H9 (cell line): ENCODE results near the gene AJAP1. TPM values are rescaled to one million over a fixed set of nuclear protein-coding genes. Genes with fewer than 3 reads are reported as not detected.

ENCODE experiments used
- DNase-seq: peaks from one replicate; pipeline ENCODE4 v3.0.0-alpha.2; 2017
- H2AFZ ChIP-seq: one replicate; pipeline ENCODE4 v1.6.1; 2013; ENCODE audit warnings: mild to moderate bottlenecking, low read length, control low read depth, moderate library complexity
- H2AK5ac ChIP-seq: 2 replicates; pipeline ENCODE4 v1.6.1; 2013; ENCODE audit warnings: low read length, control low read depth, mixed read lengths; ENCODE audit not compliant: insufficient read length
- H2BK120ac ChIP-seq: one replicate; pipeline ENCODE4 v1.6.1; 2013; ENCODE audit warnings: low read depth, mild to moderate bottlenecking, low read length, control low read depth, inconsistent platforms; ENCODE audit not compliant: poor library complexity, severe bottlenecking
- H2BK12ac ChIP-seq: 2 replicates; pipeline ENCODE4 v1.6.1; 2013; ENCODE audit warnings: low read length, control low read depth, mixed read lengths, low read depth; ENCODE audit not compliant: insufficient read length
- H2BK15ac ChIP-seq: 2 replicates; pipeline ENCODE4 v1.6.1; 2013; ENCODE audit warnings: low read depth, low read length, control low read depth
- H2BK20ac ChIP-seq: one replicate; pipeline ENCODE4 v1.6.1; 2013; ENCODE audit warnings: low read depth, mild to moderate bottlenecking, low read length, control low read depth, inconsistent platforms; ENCODE audit not compliant: poor library complexity, severe bottlenecking
- H2BK5ac ChIP-seq: 2 replicates; pipeline ENCODE4 v1.6.1; 2013; ENCODE audit warnings: low read length, control low read depth, mixed read lengths; ENCODE audit not compliant: insufficient read length
- H3K14ac ChIP-seq: 2 replicates; pipeline ENCODE4 v1.6.1; 2013; ENCODE audit warnings: low read length, control low read depth; ENCODE audit not compliant: insufficient read depth
- H3K18ac ChIP-seq: 2 replicates; pipeline ENCODE4 v1.6.1; 2013; ENCODE audit warnings: low read depth, mild to moderate bottlenecking, mixed read lengths, low read length, control low read depth; ENCODE audit not compliant: insufficient read length
- H3K23ac ChIP-seq: 2 replicates; pipeline ENCODE4 v1.6.1; 2013; ENCODE audit warnings: low read length, control low read depth, mixed read lengths, low read depth; ENCODE audit not compliant: insufficient read length
- H3K23me2 ChIP-seq: 2 replicates; pipeline ENCODE4 v1.6.1; 2013; ENCODE audit warnings: low read depth, mild to moderate bottlenecking, mixed read lengths, low read length, control low read depth; ENCODE audit not compliant: insufficient read length, poor library complexity, severe bottlenecking
- H3K27ac ChIP-seq: 2 replicates; pipeline ENCODE4 v1.5.1; 2013; ENCODE audit warnings: low read length, control low read depth, mixed read lengths, low read depth; ENCODE audit not compliant: insufficient read length
- H3K27me3 ChIP-seq: 2 replicates; pipeline ENCODE4 v1.6.1; 2013; ENCODE audit warnings: low read length, control low read depth, inconsistent platforms; ENCODE audit not compliant: insufficient read depth
- H3K4ac ChIP-seq: 2 replicates; pipeline ENCODE4 v1.6.1; 2013; ENCODE audit warnings: low read depth, mild to moderate bottlenecking, control low read depth, inconsistent platforms, low read length, moderate library complexity
- H3K4me1 ChIP-seq: 2 replicates; pipeline ENCODE4 v1.6.1; 2013; ENCODE audit warnings: low read length, control low read depth, inconsistent platforms; ENCODE audit not compliant: insufficient read depth
- H3K4me2 ChIP-seq: 2 replicates; pipeline ENCODE4 v1.6.1; 2013; ENCODE audit warnings: low read length, control low read depth, mixed read lengths; ENCODE audit not compliant: insufficient read length, insufficient read depth
- H3K56ac ChIP-seq: 2 replicates; pipeline ENCODE4 v1.6.1; 2013; ENCODE audit warnings: low read depth, mild to moderate bottlenecking, mixed read lengths, low read length, control low read depth; ENCODE audit not compliant: insufficient read length
- H3K79me1 ChIP-seq: 2 replicates; pipeline ENCODE4 v1.6.1; 2013; ENCODE audit warnings: low read depth, mild to moderate bottlenecking, moderate library complexity, low read length, control low read depth, inconsistent platforms; ENCODE audit not compliant: insufficient read depth, poor library complexity, severe bottlenecking
- H3K79me2 ChIP-seq: 2 replicates; pipeline ENCODE4 v1.6.1; 2013; ENCODE audit warnings: low read length, control low read depth, inconsistent platforms; ENCODE audit not compliant: insufficient read depth
- H3K9ac ChIP-seq: 2 replicates; pipeline ENCODE4 v1.6.1; 2013; ENCODE audit warnings: low read length, control low read depth, mixed read lengths; ENCODE audit not compliant: insufficient read length; ENCODE audit errors: extremely low read depth
- H3K9me3 ChIP-seq: one replicate; pipeline ENCODE4 v1.6.1; 2013; ENCODE audit warnings: low read depth, low read length, inconsistent platforms; ENCODE audit not compliant: control insufficient read depth
- H3T11ph ChIP-seq: one replicate; pipeline ENCODE4 v1.6.1; 2013; ENCODE audit warnings: mild to moderate bottlenecking, low read length, control low read depth, inconsistent platforms
- H4K20me1 ChIP-seq: one replicate; pipeline ENCODE4 v1.6.1; 2013; ENCODE audit not compliant: control insufficient read depth, insufficient read length, insufficient read depth
- H4K5ac ChIP-seq: 2 replicates; pipeline ENCODE4 v1.6.1; 2013; ENCODE audit warnings: low read depth, mild to moderate bottlenecking, mixed read lengths, low read length, control low read depth; ENCODE audit not compliant: insufficient read length
- H4K8ac ChIP-seq: replicated peaks from 2 replicates; pipeline ENCODE4 v1.6.1; 2013; ENCODE audit warnings: low read length, control low read depth, mixed read lengths, low read depth; ENCODE audit not compliant: insufficient read length
- H4K91ac ChIP-seq: 2 replicates; pipeline ENCODE4 v1.6.1; 2013; ENCODE audit warnings: low read depth, mild to moderate bottlenecking, moderate library complexity, mixed read lengths, low read length, control low read depth; ENCODE audit not compliant: insufficient read length
- H3K27ac Mint-ChIP-seq, 3 experiments: 2 replicates in 2 of 3; 3 replicates in 1 of 3; pipeline ENCODE4 v1.8.0; 2020 to 2021; ENCODE audit warnings: mixed read lengths in 3 of 3, mild to moderate bottlenecking in 1 of 3, moderate library complexity in 1 of 3
- H3K27me3 Mint-ChIP-seq: 2 replicates; pipeline ENCODE4 v1.8.0; 2021; ENCODE audit warnings: low read depth, mild to moderate bottlenecking, moderate library complexity, mixed read lengths
- H3K36me3 Mint-ChIP-seq, 3 experiments: 2 replicates in 2 of 3; 3 replicates in 1 of 3; pipeline ENCODE4 v1.8.0; 2020 to 2021; ENCODE audit warnings: low read depth in 3 of 3, mixed read lengths in 3 of 3; ENCODE audit not compliant: insufficient read depth in 1 of 3
- H3K4me1 Mint-ChIP-seq, 2 experiments: 2 replicates each; pipeline ENCODE4 v1.8.0; 2020; ENCODE audit warnings: mixed read lengths in 2 of 2
- H3K4me3 Mint-ChIP-seq, 2 experiments: 2 replicates in 1 of 2; 3 replicates in 1 of 2; pipeline ENCODE4 v1.8.0; 2020 to 2021; ENCODE audit warnings: mild to moderate bottlenecking in 2 of 2, mixed read lengths in 2 of 2, moderate library complexity in 1 of 2
- H3K9me3 Mint-ChIP-seq, 2 experiments: 2 replicates in 1 of 2; 3 replicates in 1 of 2; pipeline ENCODE4 v1.8.0; 2020; ENCODE audit warnings: mild to moderate bottlenecking in 2 of 2, mixed read lengths in 2 of 2, moderate library complexity in 1 of 2
- WGBS: extraction: QIAGEN DNeasy Blood & Tissue Kit; methylation state at CpG from one replicate; pipeline ENCODE4 v1.1.7; 2013; ENCODE audit warnings: missing lambda C conversion rate, low lambda C conversion rate, mixed read lengths; ENCODE audit not compliant: insufficient read length; ENCODE audit errors: extremely low coverage; 5-methylcytosine and 5-hydroxymethylcytosine counted together
- total RNA-seq: library from RNA; stranded (reverse); gene quantifications from 2 replicates; pipeline ENCODE4 v1.2.1, GENCODE V29; 2021
- TF ChIP-seq, protein P1 (sequence below): fragments of 200-600 bp; sonication (generic); conservative IDR thresholded peaks from 3 replicates; pipeline ENCODE4 v1.8.0; 2021; ENCODE audit warnings: antibody characterized with exemption, mild to moderate bottlenecking

The AJAP1 gene
- total RNA-seq, 1 experiment from 2014 or later, result 8.6 TPM

DNA sequence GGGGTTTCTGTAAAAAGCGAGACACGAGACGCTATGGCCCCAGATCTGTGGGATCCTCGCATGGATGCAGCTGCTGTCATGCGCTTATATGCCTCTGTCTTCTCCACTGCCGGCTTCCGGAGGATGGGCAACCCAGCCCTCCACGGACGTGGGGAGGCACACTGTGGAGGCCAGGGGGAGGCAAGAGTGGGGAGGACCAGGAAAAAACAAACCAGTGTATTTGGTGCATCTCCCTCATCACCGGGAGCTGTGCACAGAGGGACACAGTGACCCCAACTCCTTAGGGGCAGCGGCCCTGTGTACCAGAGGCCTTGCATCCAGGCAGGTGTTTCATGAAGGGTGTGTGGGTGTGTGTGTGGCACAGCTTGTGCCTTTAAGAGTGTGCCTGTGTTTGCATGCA lies 95.0 kb downstream of the AJAP1 start:
- H3K4ac ChIP-seq, result no peak overlapping the region
- peaks cover 12 to 20% (median 16%) of the 10 kb centered on the region in 3 experiments for H3K36me3 Mint-ChIP-seq
- no peak overlapping the region for H2BK120ac ChIP-seq
- H3K56ac ChIP-seq, result no peak overlapping the region
- H3K27me3 Mint-ChIP-seq, result peaks cover 46% of the 10 kb centered on the region
- H3K4me3 Mint-ChIP-seq, result no peak overlapping the region
- no peak overlapping the region for H2BK12ac ChIP-seq
- H3K4me1 ChIP-seq, result no peaks in the 10 kb centered on the region; the same call in 1 of the 2 replicates
- H2AFZ ChIP-seq, result no peak overlapping the region
- no peak overlapping the region; the same call in 1 of the 2 replicates for H3K14ac ChIP-seq
- no peak overlapping the region for H3K18ac ChIP-seq
- TF ChIP-seq, protein P1, sequence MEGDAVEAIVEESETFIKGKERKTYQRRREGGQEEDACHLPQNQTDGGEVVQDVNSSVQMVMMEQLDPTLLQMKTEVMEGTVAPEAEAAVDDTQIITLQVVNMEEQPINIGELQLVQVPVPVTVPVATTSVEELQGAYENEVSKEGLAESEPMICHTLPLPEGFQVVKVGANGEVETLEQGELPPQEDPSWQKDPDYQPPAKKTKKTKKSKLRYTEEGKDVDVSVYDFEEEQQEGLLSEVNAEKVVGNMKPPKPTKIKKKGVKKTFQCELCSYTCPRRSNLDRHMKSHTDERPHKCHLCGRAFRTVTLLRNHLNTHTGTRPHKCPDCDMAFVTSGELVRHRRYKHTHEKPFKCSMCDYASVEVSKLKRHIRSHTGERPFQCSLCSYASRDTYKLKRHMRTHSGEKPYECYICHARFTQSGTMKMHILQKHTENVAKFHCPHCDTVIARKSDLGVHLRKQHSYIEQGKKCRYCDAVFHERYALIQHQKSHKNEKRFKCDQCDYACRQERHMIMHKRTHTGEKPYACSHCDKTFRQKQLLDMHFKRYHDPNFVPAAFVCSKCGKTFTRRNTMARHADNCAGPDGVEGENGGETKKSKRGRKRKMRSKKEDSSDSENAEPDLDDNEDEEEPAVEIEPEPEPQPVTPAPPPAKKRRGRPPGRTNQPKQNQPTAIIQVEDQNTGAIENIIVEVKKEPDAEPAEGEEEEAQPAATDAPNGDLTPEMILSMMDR, result no peak
- no peak overlapping the region for H4K8ac ChIP-seq
- H4K91ac ChIP-seq, result no peak overlapping the region
- no peak overlapping the region for H2BK15ac ChIP-seq
- H3K23ac ChIP-seq, result no peak overlapping the region
- H3K4me2 ChIP-seq, result no peak overlapping the region
- no peak overlapping the region; a peak in 1 of 7 replicates for H3K27ac Mint-ChIP-seq
- no peaks in the 10 kb centered on the region for H4K20me1 ChIP-seq
- H3K79me2 ChIP-seq, result no peaks in the 10 kb centered on the region
- H3K79me1 ChIP-seq, result no peaks in the 10 kb centered on the region
- H3K9me3 Mint-ChIP-seq, result peaks cover 10 to 14% of the 10 kb centered on the region in 2 experiments
- H3K9ac ChIP-seq, result no peak overlapping the region
- H3T11ph ChIP-seq, result no peak overlapping the region
- DNase-seq, result no peak
- H2BK20ac ChIP-seq, result no peak overlapping the region
- no CpG with 5 or more reads among the region's 11 CpGs for WGBS
- no peaks in the 10 kb centered on the region for H3K27me3 ChIP-seq
- H3K9me3 ChIP-seq, result no peaks in the 10 kb centered on the region
- no peak overlapping the region for H3K27ac ChIP-seq
- peaks cover 8 to 20% of the 10 kb centered on the region in 2 experiments for H3K4me1 Mint-ChIP-seq
- no peak overlapping the region for H2AK5ac ChIP-seq
- no peak overlapping the region for H4K5ac ChIP-seq
- H3K23me2 ChIP-seq, result no peaks in the 10 kb centered on the region
- H2BK5ac ChIP-seq, result no peak overlapping the region
